HG03571 (cell line): ENCODE results near the gene MTFMT.

ENCODE experiments used
- ATAC-seq: cut with Tn5 transposase; IDR thresholded peaks from one replicate; pipeline ENCODE4 v1.9.1; 2021; ENCODE audit not compliant: unreplicated experiment

MTFMT gene

DNA sequence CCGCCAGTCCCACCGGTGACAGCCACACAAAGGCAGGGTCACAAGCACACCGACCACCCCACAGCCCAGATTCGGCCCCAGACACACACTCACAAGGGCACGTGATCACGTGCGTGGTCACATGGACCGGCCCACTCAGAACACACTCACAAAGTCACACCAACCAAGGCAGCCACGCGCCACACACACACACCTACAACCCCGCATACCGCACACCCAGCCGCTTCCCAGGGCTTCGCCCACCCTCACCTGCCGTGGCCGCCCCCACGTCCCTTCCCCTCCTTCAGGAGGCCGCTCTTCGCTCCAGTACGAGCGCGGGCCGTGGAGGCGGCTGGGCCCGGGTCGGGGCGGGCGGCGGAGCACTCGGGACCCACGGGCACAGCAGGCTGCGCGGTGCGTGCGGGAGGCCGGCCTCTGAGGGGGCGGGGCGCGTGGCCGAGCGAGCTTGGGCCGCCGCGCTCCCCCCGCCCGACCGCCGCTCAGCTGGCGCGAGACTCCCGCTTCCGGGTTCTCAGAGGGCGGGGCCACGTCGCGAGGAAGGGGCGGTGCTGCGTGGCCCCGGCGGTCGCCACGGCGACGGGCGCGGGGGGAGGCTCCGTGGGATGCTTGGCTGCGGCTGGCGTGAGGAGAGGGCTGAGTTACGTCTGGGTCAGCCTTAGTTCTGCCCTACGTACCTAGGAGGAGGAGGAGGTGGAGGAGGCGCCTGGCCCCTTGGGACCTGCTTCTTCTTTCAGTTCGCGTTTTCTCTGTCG is 39.8 kb downstream of the MTFMT start, which contains the start of gene SPG21:
TSS of gene SPG21 (minus strand) at position 499 of the 752 bp plus-strand sequence. CDS start 6,345 bp downstream, outside the sequence.
- ATAC-seq: peak; percentile 93

DNA sequence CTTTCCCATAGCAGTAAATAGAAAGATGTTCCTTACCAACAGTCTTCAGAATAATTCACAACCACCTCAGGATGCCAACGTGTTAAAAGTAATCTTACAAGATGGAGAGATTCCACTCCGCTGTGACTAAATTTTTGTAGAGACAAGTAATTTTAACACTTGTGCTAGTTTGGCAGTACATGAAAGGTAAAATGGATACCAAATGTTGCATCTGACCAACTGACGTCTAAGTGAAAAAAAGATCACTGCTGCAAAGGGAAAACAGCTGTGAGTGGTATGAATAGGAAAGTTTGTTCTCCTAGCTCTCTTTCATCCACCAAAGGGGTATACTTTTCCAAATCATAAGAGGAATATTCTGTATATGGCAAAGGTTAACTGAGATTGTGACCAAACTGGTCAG is 42.3 kb downstream of the MTFMT start:
- ATAC-seq: no peak

DNA sequence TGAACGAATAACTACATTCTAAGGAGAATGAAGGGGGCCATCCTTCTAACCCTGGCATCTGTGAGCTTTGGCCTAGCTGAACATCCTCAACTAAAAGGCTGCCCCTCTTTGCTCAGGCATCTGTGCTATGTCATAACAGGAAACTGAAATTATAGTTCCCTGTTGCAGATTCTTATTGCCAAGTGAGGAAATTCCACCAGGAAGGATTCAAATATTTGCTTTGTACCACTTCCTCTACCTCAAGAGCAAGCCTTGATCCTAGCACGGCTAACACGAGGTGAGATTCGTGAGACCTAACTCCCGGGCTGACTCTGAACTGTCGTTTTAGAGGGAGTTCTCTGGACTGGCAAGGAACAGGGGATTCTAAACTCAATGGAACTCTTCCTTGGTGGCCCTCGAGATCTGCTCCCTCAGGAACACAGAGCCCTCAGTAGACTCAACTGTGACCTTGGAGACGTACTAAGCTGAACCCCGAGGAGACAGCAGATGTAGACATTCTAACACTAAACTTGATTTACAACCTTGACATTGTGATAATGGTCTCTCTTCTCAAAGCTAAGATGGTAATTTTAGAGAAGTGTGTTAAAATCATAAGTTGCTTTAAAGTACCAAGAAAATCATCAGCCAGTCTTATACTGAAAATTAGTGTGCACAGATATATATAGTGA is 43.9 kb downstream of the MTFMT start:
- ATAC-seq: no peak

DNA sequence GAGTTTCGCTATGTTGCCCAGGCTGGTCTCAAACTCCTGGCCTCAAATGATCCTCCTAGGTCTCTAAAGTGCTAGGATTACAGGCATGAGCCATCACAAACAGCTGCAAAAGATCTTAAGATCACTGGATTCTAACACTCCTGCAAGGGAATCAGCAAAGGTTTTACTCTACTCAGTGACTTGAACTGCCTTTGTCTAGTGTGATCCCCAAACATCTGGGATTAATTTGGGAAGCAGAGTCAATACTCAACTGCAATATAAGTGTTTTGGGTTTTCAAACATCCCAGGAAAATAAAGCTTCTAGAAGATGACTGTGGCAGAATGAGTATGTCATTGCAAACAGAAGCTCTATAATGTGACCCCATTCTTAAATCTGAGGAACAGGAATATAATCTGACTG is 47.0 kb downstream of the MTFMT start:
- no peak for ATAC-seq

DNA sequence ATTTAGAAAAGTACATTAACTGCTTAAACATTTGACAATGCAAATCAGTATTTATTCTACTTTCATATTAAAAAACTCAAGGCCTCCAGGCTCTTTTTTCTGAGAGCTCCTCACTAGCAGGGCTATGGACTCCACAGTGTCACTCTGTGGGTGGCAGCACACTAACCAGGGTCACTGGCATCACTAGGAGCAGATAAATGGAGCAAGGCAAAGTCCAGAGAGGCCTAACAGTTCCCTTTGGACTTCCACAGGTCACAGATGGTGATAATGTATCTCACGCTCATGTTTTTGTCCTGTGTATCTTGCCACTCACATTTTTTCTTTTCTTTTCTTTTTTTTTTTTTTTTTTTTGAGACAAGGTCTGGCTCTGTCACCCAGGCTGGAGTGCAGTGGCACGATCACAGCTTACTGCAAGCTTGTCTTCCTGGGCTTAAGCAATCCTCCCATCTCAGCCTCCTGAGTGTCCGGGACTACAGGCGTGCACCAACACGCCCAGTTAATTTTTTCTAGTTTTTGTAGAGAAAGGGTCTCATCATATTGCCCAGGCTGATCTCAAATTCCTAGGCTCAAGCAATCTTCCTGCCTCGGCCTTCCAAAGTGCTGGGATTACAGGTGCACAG is 47.5 kb downstream of the MTFMT start:
- no peak for ATAC-seq

DNA sequence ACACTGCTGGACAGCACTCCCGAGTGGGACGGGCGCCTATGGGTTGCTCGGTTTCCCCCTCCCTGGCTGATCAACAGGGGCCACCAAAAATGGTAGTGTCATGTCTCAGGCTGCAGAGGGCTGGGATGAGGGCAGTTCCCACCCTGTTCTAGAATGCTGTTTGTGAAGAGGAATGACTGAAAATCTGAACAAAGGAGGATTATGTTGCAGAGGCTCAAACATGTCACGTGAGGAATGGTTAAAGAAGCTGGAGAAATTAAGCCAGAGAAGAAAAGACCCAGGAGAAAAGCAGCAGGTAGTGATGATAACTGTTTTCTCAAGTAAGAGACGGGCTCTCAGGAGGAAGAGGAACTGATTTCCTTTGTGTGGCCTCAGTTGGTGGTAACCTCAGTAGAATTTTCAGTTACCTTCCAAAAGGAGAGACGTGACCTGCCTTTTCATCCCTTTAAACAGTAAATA is 50.2 kb downstream of the MTFMT start:
- no peak for ATAC-seq

DNA sequence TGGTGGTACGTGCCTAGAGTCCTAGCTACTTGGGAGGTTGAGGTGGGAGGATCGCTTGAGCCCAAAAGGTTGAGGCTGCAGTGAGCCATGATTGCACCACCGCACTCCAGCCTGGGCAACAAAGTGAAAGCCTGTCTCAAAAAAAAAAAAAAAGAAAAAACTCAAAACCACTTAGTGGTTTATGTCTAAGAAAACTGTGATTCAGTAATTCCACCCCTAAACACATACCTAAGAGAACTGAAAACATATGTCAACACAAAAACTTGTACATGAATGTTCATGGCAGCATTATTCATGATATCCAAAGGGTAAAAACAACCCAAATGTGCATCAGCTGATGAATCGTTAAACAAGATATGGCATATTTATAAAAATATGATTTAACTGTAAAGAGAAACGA is 54.0 kb downstream of the MTFMT start:
- no peak for ATAC-seq

DNA sequence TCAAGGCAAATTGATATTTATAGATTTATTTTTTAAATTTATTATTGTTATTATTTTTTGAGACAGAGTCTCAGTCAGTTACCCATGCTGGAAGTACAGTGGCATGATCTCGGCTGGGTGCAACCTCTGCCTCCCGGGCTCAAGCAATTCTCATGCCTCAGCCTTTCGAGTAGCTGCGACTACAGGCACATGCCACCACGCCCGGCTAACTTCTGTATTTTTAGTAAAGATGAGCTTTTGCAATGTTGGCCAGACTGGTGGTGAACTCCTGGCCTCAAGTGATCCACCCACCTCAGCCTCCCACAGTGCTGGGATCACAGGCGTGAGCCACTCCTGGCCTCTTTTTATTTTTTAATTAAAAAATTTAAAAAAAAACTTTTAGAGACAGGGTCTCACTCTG is 58.7 kb downstream of the MTFMT start:
- ATAC-seq: no peak

DNA sequence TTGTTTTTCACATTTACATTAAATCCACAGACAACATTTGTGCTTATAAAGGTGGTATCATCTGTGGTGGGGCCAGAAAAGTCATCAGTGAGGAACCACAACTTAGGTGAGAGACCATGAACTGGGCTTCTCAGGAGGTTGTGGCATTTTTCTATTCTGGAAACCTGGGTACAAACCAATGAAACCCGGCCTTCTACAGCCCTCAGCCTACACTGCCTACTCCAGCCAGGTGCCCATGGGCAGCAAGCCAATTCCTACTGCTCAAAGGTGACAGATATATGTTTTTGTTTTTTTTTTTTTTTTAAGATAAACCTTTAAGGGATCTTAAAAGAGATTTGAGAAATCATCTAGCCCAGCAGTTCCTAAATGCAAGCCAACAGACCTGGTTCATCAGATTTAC is 60.0 kb downstream of the MTFMT start:
- no peak for ATAC-seq

DNA sequence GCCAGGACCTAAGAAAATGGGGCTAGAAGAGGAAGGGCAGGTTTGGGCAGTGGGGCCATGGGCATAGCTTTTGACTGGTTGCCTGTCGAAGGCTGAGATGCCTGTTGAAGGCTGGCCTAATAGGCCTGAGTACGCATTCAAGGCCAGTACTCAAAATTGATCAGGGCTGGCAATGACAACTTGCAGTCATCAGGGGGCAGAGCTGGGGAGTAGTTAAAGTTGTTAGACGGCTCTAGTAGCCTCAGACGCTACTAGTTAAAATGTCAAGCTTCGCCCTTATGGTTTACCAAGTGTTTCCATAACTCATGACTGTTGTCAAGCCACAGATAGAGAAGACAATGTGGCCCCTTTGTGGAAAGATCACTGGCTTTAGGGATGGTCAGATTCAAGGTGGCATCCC is 68.4 kb downstream of the MTFMT start:
- no peak for ATAC-seq

DNA sequence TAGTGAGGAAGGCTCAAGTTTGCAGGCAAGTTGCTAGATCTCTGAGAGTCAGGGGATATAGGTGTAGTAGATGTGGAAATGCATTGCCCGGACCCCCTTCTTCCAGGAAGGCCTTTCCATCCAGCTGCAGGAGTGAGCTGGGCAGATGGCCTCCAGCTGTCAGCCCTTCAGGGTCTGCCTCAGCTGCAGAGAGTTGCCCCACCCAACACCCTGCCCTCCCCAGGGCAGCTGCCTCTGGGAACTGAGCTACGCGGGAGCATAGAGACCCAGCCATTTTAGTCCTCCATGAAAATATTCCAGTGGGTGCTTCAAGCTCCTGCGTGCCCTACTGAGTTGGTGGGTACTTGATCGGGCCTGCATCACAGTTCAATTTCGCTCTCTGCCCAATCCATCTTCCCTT is 69.3 kb downstream of the MTFMT start:
- ATAC-seq: no peak

DNA sequence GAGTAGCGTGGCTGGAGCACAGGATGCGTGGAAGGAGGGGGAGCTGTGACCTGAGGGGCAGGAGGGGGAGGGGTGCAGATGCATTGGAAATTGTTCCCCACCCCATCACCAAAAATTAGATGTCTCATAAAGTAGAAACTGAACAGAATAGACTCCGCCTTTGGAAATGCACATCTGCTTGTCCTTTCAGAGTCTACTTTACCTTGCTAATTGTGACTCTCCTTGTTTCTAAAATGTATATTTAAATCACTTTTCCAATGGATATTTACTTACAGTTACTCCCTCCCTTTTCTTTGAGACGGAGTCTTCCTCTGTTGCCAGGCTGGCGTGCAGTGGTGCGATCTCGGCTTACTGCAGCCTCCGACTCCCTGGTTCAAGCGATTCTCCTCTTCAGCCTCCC is 70.3 kb downstream of the MTFMT start:
- ATAC-seq: no peak

DNA sequence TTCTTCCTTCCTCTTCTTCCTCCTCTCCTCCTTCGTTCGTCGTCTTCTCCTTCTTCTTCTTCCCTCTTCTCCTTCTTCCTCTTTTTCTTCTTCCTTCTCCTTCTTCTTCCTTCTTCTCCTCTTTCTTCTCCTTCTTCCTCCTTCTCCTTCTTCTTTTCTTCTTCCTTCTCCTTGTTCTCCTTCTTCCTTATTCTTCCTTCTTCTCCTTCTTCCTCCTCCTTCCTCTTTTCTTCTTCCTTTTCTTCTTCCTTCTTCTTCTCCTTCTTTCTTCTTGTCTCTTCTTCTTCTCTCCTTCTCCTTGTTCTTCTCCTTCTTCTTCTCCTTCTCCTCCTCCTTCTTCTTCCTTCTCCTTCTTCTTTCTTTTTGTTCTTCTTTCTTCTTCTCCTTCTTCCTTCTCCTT is 75.0 kb downstream of the MTFMT start:
- no peak for ATAC-seq

DNA sequence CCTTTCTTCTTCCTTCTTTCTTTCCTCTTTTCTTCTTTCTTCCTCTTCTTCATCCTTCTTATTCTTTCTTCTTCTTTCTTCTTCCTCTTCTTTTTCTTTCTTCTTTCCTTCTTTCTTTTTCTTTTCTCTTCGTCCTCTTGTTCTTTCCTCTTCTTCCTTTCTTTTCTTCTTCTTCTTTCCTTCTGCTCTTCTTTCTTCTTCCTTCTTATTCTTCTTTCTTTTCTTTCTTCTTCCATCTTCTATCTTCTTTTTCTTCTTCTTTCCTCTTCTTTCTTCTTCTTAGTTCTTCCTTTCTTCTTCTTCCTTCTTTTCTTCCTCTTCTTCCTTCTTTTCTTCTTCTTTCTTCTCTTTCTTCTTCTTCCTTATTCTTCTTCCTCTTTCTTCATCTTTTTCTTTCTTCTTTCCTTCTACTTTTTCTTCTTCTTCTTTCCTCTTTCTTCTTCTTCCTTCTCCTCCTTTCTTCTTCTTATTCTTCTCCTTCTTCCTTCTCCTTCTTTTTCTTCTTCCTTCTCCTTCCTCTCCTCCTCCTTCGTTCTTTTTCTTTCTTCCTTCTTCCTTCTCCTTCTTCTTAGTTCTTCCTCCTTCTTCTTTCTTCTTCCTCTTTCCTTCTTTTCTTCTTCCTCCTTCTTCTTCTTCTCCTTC is 77.5 kb downstream of the MTFMT start:
- ATAC-seq: no peak
